NCI-H146 (cell line): ENCODE results near the gene CST7.
"Not testable (repeated sequence)": the region's sequence is repeated elsewhere in the genome, so short reads cannot be mapped to it uniquely, and the experiment has no call there.

ENCODE experiments used
- DNase-seq: peaks from one replicate; lab custom pipeline; 2025; lab: John Stamatoyannopoulos, UW

CST7 gene

GRCh38 chr20:24986436-24987015 is 37.5 kb downstream of the CST7 start:
- DNase-seq, result no peak

- no peak for DNase-seq
Measured at GRCh38 chr20:24987244-24987643, 38.2 kb downstream of the CST7 start.

DNA sequence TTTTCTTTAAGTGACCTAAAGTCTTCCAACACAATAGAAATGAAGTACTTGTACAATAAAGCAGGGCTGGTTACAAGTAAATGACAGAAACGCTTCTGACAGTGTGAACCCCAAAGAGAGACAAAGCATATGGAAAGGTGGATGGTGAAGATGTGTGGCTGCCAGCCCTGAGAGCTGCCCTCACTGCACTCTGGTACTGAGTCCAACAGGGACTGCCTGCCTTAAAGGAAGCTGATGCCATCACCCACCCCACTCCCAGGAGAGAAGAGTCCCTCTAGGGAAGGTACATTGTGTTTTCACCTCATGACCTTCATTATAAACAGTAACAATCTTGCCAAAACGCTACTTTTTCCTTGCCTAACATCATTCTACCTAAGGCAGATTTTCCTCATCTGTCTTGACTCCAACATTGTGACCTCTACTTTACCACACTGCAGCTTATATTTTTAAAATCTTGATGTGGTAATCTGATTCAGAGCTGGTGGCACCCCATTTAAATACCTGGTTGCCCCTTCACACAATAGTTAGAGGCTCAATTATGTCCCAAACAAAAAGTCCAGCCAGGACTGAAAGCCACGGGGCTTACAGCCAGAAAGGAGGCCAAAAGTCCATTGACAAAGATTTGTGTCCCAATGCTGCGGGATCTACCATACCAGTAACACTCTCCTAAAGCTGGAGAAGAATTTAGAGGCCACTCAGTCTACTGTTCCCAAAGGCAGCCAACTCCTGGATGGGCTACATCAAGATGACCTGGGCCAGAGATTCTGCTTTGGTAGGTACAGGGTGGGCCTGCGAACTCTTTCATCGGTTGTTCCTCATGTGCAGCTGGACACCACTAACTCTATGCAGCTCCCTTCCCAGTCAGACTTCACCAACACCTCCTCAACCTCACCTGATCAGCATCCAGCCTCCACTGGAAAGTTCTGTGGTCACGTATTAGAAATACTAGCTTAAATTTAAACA is 39.1 kb downstream of the CST7 start:
- no peak for DNase-seq

DNA sequence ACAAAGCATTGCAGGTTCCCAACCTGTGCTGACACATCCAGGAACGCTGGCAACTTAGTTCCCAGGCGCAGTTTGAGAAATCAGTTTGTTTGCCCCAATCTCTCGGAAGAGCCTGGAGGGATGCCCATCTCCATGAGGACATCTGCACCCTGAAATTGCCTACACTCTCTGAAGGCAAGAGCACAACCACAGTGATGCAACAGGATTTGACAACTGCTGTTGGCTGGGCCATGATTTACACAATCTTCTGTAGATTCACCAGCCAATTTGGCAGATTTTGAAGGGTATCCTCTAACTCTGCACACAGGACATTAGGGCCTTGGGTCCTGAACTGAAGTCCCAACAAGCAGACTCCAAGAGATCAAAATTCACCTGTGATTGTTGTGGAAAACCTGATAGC is 40.1 kb downstream of the CST7 start:
- no peak for DNase-seq

DNA sequence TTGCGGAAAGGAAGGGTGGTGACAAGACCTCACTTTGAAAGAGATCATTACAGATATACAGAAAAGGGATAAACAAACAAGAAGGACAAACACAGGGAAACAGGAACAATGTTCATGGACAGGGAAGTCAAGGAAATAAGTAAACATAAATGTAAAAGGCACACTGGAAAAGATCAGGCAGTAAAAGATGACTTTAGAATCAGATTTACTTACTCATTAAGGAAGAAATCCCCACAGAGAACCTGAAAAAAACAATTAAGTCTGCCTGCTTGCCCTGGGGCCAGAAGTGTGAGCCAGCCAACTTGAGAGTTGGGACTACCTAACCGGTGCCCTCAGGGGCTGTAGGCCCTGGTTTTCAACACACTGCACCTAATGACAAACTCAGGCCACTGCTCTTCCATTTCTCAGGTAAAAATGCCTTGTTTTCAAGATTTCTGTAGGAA is 41.8 kb downstream of the CST7 start:
- no peak for DNase-seq

GRCh38 chr20:24991897-24992486 is 42.9 kb downstream of the CST7 start:
- peak; percentile 58 for DNase-seq

DNA sequence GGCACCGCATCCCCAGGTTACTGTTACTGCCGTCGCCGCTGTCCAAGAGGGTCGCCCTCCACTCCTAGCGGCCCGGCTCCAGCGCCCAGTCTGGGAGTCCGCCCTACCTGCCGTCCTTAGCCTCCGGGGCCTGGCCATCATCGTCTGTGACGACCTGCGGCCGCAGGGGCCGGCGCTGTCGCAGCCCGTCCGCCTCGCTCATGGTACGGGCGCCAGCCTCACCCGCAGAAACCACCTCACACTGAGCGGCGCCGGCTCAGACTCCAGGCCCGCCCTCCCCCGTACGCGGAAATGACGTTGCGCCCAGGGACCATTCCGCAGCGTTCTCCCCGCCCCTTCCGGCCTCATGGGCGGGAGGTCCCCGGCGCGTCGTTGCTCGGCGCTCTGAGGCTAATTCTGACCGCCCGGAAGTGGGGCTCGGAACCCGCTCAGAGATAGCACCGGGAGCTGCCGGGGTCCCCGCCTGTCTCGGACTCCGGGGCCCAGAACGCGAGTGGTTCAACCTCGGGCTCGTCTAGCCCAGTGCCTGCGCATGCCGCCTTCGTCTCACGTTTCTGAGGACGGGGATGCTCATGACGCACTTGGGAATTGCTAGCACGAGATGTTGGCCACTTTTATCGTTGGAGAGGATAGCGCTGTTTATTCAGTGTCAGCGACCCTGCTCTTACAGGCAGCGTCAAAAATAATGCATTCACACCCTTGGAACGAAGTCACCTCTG is 43.6 kb downstream of the CST7 start, which contains the start of gene APMAP:
Gene APMAP (minus strand): TSS at position 265 of the 719 bp plus-strand sequence. CDS start 63 bp downstream, at position 202.
- DNase-seq, result peak; percentile 95

GRCh38 chr20:24993337-24994185 is 44.5 kb downstream of the CST7 start:
- DNase-seq, result peak; percentile 37

DNA sequence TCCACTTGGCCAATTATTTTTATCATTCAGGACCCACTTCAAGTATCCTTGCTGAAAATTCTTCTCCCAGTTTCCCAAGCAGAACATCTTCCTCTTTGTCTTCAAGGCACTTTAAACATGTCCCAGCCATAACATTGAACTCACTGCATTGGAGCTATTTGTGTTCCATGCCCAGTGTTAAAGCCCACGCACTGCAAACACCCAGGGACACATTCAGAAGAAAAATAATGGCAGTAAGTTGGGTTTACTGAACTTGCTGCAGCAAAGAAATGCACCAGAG is 45.1 kb downstream of the CST7 start:
- no peak for DNase-seq

- peak; percentile 72 for DNase-seq
Measured at GRCh38 chr20:24994470-24995368, 45.6 kb downstream of the CST7 start.

DNA sequence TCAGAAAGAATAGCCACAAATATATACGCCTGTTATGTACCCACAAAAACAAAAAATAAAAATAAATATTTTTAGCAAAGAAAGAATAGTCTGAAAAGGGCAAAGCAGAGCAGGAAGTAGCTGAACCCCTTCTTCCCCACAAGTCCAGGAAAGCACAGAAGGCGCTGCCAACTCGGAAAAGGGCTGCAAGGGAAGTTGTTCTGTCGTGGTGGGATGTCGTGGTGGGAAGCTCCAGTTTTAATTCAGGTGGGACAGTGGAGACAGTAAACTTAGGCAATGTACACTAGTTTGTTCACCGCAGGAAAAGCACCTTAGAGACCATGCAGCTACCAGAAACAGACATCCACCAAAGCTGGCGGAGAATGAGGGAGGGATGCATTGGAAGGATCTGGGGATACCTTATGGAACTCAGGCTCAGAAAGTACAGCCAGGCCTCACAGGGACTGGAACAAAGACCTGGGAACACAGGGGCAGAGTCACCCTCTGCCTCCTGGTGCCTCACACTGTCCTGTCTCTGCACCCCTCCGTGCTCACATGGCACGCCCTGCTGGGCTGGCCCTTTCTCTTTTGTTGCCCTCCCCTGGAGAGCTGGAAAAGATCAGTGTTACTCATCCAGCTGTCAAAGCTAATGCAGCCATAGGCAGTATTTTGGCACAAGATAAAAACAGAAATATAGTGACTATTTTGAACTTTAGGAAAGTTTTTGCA is 46.8 kb downstream of the CST7 start:
- peak; percentile 78 for DNase-seq

DNA sequence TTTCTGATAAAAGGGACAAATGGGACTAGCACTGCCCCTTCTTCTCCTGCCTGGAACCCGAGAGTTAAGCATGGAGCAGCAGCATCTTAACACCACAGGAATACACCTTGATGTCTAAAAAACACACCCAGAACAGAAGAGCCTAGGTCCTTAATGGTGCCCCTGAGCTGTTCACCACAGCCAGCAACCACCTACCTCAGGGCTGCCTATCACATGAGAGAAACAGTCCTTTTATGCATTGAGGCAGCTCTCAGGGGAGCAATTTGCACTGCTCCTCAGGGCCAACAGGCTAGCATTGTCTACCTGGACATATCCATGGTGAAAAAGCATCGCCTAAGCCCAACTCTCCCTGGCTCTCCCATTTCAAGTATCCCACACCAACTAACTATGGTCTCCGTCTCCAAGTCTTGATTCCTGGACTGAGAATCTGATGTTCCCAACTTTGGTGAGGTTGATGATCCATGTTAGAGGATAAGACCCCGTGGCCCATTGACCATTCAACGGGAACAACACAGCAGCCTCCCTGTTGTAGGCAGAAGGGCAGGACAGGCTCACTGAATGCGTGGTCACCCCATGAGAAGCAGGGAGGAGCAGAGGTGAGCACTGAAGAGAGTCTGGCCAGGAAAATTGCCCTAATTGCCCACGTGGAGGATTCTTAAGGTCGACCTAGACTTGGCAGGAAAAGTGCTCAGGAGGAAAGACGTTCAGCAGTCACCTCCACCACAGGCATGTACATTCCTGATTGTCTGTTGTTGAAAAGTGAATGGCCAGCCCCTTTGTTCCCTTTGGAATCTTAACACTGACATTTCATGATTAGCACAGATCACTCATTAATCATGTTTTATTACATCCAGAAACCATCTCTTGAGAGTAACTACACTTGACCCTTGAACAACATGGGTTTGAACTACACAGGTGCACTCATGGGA is 47.6 kb downstream of the CST7 start:
- no peak for DNase-seq

DNA sequence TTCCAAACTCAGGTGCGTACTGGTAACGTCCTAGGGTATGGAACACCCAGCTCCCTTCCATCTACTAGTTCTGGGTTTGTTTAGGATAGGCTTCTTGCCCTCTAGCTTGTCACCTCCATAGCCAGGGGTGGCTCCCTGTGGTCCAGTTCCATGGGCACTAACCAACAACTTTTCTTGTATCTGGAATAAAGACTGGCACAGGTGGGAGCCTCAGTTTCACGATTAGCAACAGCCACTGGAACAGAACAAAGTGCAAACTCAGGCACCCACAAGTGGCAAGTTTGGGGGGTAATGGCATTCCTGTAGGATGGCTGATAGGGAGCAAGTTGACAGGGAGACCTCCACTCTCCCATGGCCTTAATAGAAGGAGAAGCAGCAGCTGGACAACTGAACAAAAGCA is 49.1 kb downstream of the CST7 start:
- no peak for DNase-seq

- DNase-seq, result no peak
Measured at GRCh38 chr20:24998631-24999445, 49.8 kb downstream of the CST7 start.

DNA sequence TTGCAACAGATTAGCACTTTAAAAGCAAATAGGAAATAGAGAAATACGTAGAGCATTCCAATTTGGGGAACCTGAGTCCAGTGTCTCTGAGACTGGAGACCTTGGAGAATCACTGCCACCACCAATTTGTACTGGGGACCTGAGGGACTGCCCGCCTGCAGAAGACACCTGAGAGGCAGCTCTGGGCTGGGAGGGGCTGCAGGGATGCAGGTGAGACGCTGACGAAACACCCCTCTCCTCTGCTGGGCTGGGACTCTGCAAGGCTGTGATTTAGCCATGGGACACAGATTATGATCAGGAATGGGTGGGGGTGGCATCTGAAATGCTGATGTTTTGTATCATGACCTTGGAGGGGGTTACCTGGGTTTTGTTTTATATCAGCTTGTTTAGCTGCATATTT is 50.5 kb downstream of the CST7 start:
- no peak for DNase-seq

DNA sequence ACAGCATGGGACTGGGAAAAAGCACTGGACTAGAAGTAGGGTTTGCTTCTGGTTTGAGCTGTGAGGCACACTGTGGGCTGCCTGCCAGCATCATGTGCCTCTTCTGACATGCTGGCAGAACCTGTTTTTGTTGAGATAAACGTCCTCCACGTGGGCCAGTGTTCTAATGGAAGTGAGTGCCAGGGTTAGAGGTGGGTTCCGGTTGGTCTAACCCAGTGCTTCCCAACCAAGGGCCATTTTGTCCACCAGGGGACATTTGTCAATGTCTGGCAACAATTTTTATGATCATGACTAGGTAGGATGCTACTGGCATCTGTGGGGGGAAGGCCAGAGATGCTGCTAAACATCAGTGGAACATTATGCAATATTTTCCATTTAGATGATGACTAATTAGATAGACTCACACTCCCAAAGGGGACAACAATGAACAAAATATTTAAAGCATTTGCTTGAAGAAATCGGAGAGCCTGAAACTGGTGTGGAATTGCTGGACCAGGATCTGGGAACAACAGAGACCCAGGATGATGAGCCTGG is 51.3 kb downstream of the CST7 start:
- no peak for DNase-seq

- DNase-seq, result not testable (repeated sequence)
Measured at GRCh38 chr20:25001323-25001722, 52.3 kb downstream of the CST7 start.

- DNase-seq, result no peak
Measured at GRCh38 chr20:25003002-25003401, 53.9 kb downstream of the CST7 start.
